H9 (cell line): ENCODE data around the gene RSAD2. TPM values are rescaled to one million over a fixed set of nuclear protein-coding genes. Genes with fewer than 3 reads are reported as not detected.

Experiments used
- DNase-seq: peaks from one replicate; pipeline ENCODE4 v3.0.0-alpha.2; 2017
- H2AFZ ChIP-seq: one replicate; pipeline ENCODE4 v1.6.1; 2013; ENCODE audit warnings: mild to moderate bottlenecking, low read length, control low read depth, moderate library complexity
- H2AK5ac ChIP-seq: 2 replicates; pipeline ENCODE4 v1.6.1; 2013; ENCODE audit warnings: low read length, control low read depth, mixed read lengths; ENCODE audit not compliant: insufficient read length
- H2BK120ac ChIP-seq: one replicate; pipeline ENCODE4 v1.6.1; 2013; ENCODE audit warnings: low read depth, mild to moderate bottlenecking, low read length, control low read depth, inconsistent platforms; ENCODE audit not compliant: poor library complexity, severe bottlenecking
- H2BK12ac ChIP-seq: 2 replicates; pipeline ENCODE4 v1.6.1; 2013; ENCODE audit warnings: low read length, control low read depth, mixed read lengths, low read depth; ENCODE audit not compliant: insufficient read length
- H2BK15ac ChIP-seq: 2 replicates; pipeline ENCODE4 v1.6.1; 2013; ENCODE audit warnings: low read depth, low read length, control low read depth
- H2BK20ac ChIP-seq: one replicate; pipeline ENCODE4 v1.6.1; 2013; ENCODE audit warnings: low read depth, mild to moderate bottlenecking, low read length, control low read depth, inconsistent platforms; ENCODE audit not compliant: poor library complexity, severe bottlenecking
- H2BK5ac ChIP-seq: 2 replicates; pipeline ENCODE4 v1.6.1; 2013; ENCODE audit warnings: low read length, control low read depth, mixed read lengths; ENCODE audit not compliant: insufficient read length
- H3K14ac ChIP-seq: 2 replicates; pipeline ENCODE4 v1.6.1; 2013; ENCODE audit warnings: low read length, control low read depth; ENCODE audit not compliant: insufficient read depth
- H3K18ac ChIP-seq: 2 replicates; pipeline ENCODE4 v1.6.1; 2013; ENCODE audit warnings: low read depth, mild to moderate bottlenecking, mixed read lengths, low read length, control low read depth; ENCODE audit not compliant: insufficient read length
- H3K23ac ChIP-seq: 2 replicates; pipeline ENCODE4 v1.6.1; 2013; ENCODE audit warnings: low read length, control low read depth, mixed read lengths, low read depth; ENCODE audit not compliant: insufficient read length
- H3K23me2 ChIP-seq: 2 replicates; pipeline ENCODE4 v1.6.1; 2013; ENCODE audit warnings: low read depth, mild to moderate bottlenecking, mixed read lengths, low read length, control low read depth; ENCODE audit not compliant: insufficient read length, poor library complexity, severe bottlenecking
- H3K27ac ChIP-seq: 2 replicates; pipeline ENCODE4 v1.5.1; 2013; ENCODE audit warnings: low read length, control low read depth, mixed read lengths, low read depth; ENCODE audit not compliant: insufficient read length
- H3K27me3 ChIP-seq: 2 replicates; pipeline ENCODE4 v1.6.1; 2013; ENCODE audit warnings: low read length, control low read depth, inconsistent platforms; ENCODE audit not compliant: insufficient read depth
- H3K4ac ChIP-seq: 2 replicates; pipeline ENCODE4 v1.6.1; 2013; ENCODE audit warnings: low read depth, mild to moderate bottlenecking, control low read depth, inconsistent platforms, low read length, moderate library complexity
- H3K4me1 ChIP-seq: 2 replicates; pipeline ENCODE4 v1.6.1; 2013; ENCODE audit warnings: low read length, control low read depth, inconsistent platforms; ENCODE audit not compliant: insufficient read depth
- H3K4me2 ChIP-seq: 2 replicates; pipeline ENCODE4 v1.6.1; 2013; ENCODE audit warnings: low read length, control low read depth, mixed read lengths; ENCODE audit not compliant: insufficient read length, insufficient read depth
- H3K56ac ChIP-seq: 2 replicates; pipeline ENCODE4 v1.6.1; 2013; ENCODE audit warnings: low read depth, mild to moderate bottlenecking, mixed read lengths, low read length, control low read depth; ENCODE audit not compliant: insufficient read length
- H3K79me1 ChIP-seq: 2 replicates; pipeline ENCODE4 v1.6.1; 2013; ENCODE audit warnings: low read depth, mild to moderate bottlenecking, moderate library complexity, low read length, control low read depth, inconsistent platforms; ENCODE audit not compliant: insufficient read depth, poor library complexity, severe bottlenecking
- H3K79me2 ChIP-seq: 2 replicates; pipeline ENCODE4 v1.6.1; 2013; ENCODE audit warnings: low read length, control low read depth, inconsistent platforms; ENCODE audit not compliant: insufficient read depth
- H3K9ac ChIP-seq: 2 replicates; pipeline ENCODE4 v1.6.1; 2013; ENCODE audit warnings: low read length, control low read depth, mixed read lengths; ENCODE audit not compliant: insufficient read length; ENCODE audit errors: extremely low read depth
- H3K9me3 ChIP-seq: one replicate; pipeline ENCODE4 v1.6.1; 2013; ENCODE audit warnings: low read depth, low read length, inconsistent platforms; ENCODE audit not compliant: control insufficient read depth
- H3T11ph ChIP-seq: one replicate; pipeline ENCODE4 v1.6.1; 2013; ENCODE audit warnings: mild to moderate bottlenecking, low read length, control low read depth, inconsistent platforms
- H4K20me1 ChIP-seq: one replicate; pipeline ENCODE4 v1.6.1; 2013; ENCODE audit not compliant: control insufficient read depth, insufficient read length, insufficient read depth
- H4K5ac ChIP-seq: 2 replicates; pipeline ENCODE4 v1.6.1; 2013; ENCODE audit warnings: low read depth, mild to moderate bottlenecking, mixed read lengths, low read length, control low read depth; ENCODE audit not compliant: insufficient read length
- H4K8ac ChIP-seq: replicated peaks from 2 replicates; pipeline ENCODE4 v1.6.1; 2013; ENCODE audit warnings: low read length, control low read depth, mixed read lengths, low read depth; ENCODE audit not compliant: insufficient read length
- H4K91ac ChIP-seq: 2 replicates; pipeline ENCODE4 v1.6.1; 2013; ENCODE audit warnings: low read depth, mild to moderate bottlenecking, moderate library complexity, mixed read lengths, low read length, control low read depth; ENCODE audit not compliant: insufficient read length
- H3K27ac Mint-ChIP-seq, 3 experiments: 2 replicates in 2 of 3; 3 replicates in 1 of 3; pipeline ENCODE4 v1.8.0; 2020 to 2021; ENCODE audit warnings: mixed read lengths in 3 of 3, mild to moderate bottlenecking in 1 of 3, moderate library complexity in 1 of 3
- H3K27me3 Mint-ChIP-seq: 2 replicates; pipeline ENCODE4 v1.8.0; 2021; ENCODE audit warnings: low read depth, mild to moderate bottlenecking, moderate library complexity, mixed read lengths
- H3K36me3 Mint-ChIP-seq, 3 experiments: 2 replicates in 2 of 3; 3 replicates in 1 of 3; pipeline ENCODE4 v1.8.0; 2020 to 2021; ENCODE audit warnings: low read depth in 3 of 3, mixed read lengths in 3 of 3; ENCODE audit not compliant: insufficient read depth in 1 of 3
- H3K4me1 Mint-ChIP-seq, 2 experiments: 2 replicates each; pipeline ENCODE4 v1.8.0; 2020; ENCODE audit warnings: mixed read lengths in 2 of 2
- H3K4me3 Mint-ChIP-seq, 2 experiments: 2 replicates in 1 of 2; 3 replicates in 1 of 2; pipeline ENCODE4 v1.8.0; 2020 to 2021; ENCODE audit warnings: mild to moderate bottlenecking in 2 of 2, mixed read lengths in 2 of 2, moderate library complexity in 1 of 2
- H3K9me3 Mint-ChIP-seq, 2 experiments: 2 replicates in 1 of 2; 3 replicates in 1 of 2; pipeline ENCODE4 v1.8.0; 2020; ENCODE audit warnings: mild to moderate bottlenecking in 2 of 2, mixed read lengths in 2 of 2, moderate library complexity in 1 of 2
- WGBS: extraction: QIAGEN DNeasy Blood & Tissue Kit; methylation state at CpG from one replicate; pipeline ENCODE4 v1.1.7; 2013; ENCODE audit warnings: missing lambda C conversion rate, low lambda C conversion rate, mixed read lengths; ENCODE audit not compliant: insufficient read length; ENCODE audit errors: extremely low coverage; 5-methylcytosine and 5-hydroxymethylcytosine counted together
- total RNA-seq: library from RNA; stranded (reverse); gene quantifications from 2 replicates; pipeline ENCODE4 v1.2.1, GENCODE V29; 2021
- TF ChIP-seq, protein P1 (sequence below): fragments of 200-600 bp; sonication (generic); conservative IDR thresholded peaks from 3 replicates; pipeline ENCODE4 v1.8.0; 2021; ENCODE audit warnings: antibody characterized with exemption, mild to moderate bottlenecking

The RSAD2 gene
- total RNA-seq, 1 experiment from 2014 or later: not detected

DNA sequence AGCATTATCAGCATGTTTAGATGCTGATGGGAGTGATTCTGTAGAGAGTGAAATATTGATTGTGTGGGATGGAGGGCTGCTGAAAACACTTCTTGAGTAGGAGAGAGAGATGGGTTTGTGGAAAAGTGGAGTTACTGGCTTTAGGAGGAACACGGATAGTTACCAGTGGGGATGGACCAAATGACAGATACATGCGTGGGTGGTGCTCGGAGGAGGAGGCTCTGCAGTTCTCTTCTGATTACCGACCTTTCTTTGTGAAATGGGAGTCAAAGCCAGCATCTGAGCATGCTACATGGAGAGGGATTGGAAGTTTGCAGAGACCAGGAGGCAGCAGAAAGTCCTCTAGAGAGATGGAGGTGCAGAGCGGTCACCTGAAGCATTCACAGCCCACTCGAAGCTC, 65.9 kb downstream of the RSAD2 start:
- Histone ChIP-seq H3K9me3 (no peaks in the 10 kb centered on the region), H2BK5ac (no peak overlapping the region), H3K9ac (no peak overlapping the region), H4K20me1 (no peaks in the 10 kb centered on the region), H3K4ac (no peak overlapping the region), H2BK12ac (no peak overlapping the region), H3K56ac (no peak overlapping the region), H3K18ac (no peak overlapping the region), H3K4me2 (no peak overlapping the region), H4K8ac (no peak overlapping the region), H3K23ac (no peak overlapping the region), H3T11ph (no peak overlapping the region), H2AFZ (no peak overlapping the region), H3K27ac (no peak overlapping the region), H3K4me1 (peaks cover 4% of the 10 kb centered on the region; the same call in 1 of the 2 replicates), H3K27me3 (no peaks in the 10 kb centered on the region), H3K23me2 (peaks cover 3% of the 10 kb centered on the region), H2AK5ac (no peak overlapping the region), H3K14ac (no peak overlapping the region), H3K79me1 (peaks cover 2% of the 10 kb centered on the region), H2BK15ac (no peak overlapping the region), H4K91ac (no peak overlapping the region), H2BK20ac (no peak overlapping the region), H3K79me2 (peaks cover 2% of the 10 kb centered on the region; the same call in 1 of the 2 replicates), H2BK120ac (no peak overlapping the region), H4K5ac (no peak overlapping the region)
- no CpG with 5 or more reads among the region's 6 CpGs for WGBS
- H3K27me3 Mint-ChIP-seq: no peaks in the 10 kb centered on the region; the same call in 1 of the 2 replicates
- no peak overlapping the region for H3K27ac Mint-ChIP-seq
- no peak overlapping the region for H3K4me3 Mint-ChIP-seq
- H3K9me3 Mint-ChIP-seq: no peaks in the 10 kb centered on the region
- DNase-seq: no peak
- H3K4me1 Mint-ChIP-seq: peaks cover 19 to 31% of the 10 kb centered on the region in 2 experiments
- TF ChIP-seq, protein P1, sequence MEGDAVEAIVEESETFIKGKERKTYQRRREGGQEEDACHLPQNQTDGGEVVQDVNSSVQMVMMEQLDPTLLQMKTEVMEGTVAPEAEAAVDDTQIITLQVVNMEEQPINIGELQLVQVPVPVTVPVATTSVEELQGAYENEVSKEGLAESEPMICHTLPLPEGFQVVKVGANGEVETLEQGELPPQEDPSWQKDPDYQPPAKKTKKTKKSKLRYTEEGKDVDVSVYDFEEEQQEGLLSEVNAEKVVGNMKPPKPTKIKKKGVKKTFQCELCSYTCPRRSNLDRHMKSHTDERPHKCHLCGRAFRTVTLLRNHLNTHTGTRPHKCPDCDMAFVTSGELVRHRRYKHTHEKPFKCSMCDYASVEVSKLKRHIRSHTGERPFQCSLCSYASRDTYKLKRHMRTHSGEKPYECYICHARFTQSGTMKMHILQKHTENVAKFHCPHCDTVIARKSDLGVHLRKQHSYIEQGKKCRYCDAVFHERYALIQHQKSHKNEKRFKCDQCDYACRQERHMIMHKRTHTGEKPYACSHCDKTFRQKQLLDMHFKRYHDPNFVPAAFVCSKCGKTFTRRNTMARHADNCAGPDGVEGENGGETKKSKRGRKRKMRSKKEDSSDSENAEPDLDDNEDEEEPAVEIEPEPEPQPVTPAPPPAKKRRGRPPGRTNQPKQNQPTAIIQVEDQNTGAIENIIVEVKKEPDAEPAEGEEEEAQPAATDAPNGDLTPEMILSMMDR: no peak
- peaks cover 17 to 24% (median 23%) of the 10 kb centered on the region in 3 experiments for H3K36me3 Mint-ChIP-seq
